ENCODE measurements around the gene OCEL1. TPM values are rescaled to one million over a fixed set of nuclear protein-coding genes. Genes with fewer than 3 reads are reported as not detected.

Gene OCEL1
- total RNA-seq, 2 experiments from 2014 or later = 10.2 to 29.5 TPM

- no peak for TF ChIP-seq CTCF (conservative IDR thresholded peaks at IDR 0.05; ENCODE audit: low read length)
- TF ChIP-seq EZH2phosphoT487 (IDR thresholded peaks at IDR 0.05; ENCODE audit: borderline replicate concordance, low read depth, low read length) = no peak
- Histone ChIP-seq H3K27ac (ENCODE audit: low read depth, low read length, poor library complexity, severe bottlenecking) (peak overlapping the region; percentile 53), H3K4me2 (ENCODE audit: low read length) (peak overlapping the region; percentile 81), H3K9me2 (ENCODE audit: insufficient read depth, low read length) (no peaks in the 10 kb centered on the region), H2AFZ (ENCODE audit: low read length) (no peak overlapping the region), H3K4me3 (ENCODE audit: low read depth, low read length, poor library complexity, severe bottlenecking) (peak overlapping the region; percentile 74), H3K79me2 (ENCODE audit: insufficient read depth, low read depth, low read length) (peaks cover 23% of the 10 kb centered on the region; the same call in 1 of the 2 replicates), H4K20me1 (ENCODE audit: insufficient read depth, low read length) (no peaks in the 10 kb centered on the region), H3K9me3 (ENCODE audit: low read length) (no peaks in the 10 kb centered on the region), H3K4me1 (ENCODE audit: insufficient read depth, low read length, poor library complexity, severe bottlenecking) (peaks cover 43% of the 10 kb centered on the region), H3K36me3 (ENCODE audit: insufficient read depth, low read length) (no peaks in the 10 kb centered on the region)
- DNase-seq (ENCODE audit: low spot score) = peak; percentile 37
- CTCF ChIA-PET (ENCODE audit: unreplicated experiment) = no interaction called here
- BruUV-seq (replicated peaks) = no TSS peak
- POLR2A ChIA-PET = interaction anchor here (0.9 kb wide), 1 partner anchor 62 kb away, joined by 3 read pairs; no protein-coding TSS in a partner anchor
- intact Hi-C loops (cut with micrococcal nuclease; ENCODE audit: unreplicated experiment) = loop anchor here (1.0 to 10.0 kb wide), 3 partner anchors 18 to 349 kb away; partner anchors contain the start of gene OCEL1
These were observed 18.0 kb downstream of the OCEL1 start for GRCh38 chr19:17243830-17244617.

GRCh38 chr19:17244618-17245534, 18.9 kb downstream of the OCEL1 start:
- Histone ChIP-seq H3K9me3 (ENCODE audit: low read length) (no peaks in the 10 kb centered on the region), H2AFZ (ENCODE audit: low read length) (no peak overlapping the region), H3K4me3 (ENCODE audit: low read depth, low read length, poor library complexity, severe bottlenecking) (peak overlapping the region; percentile 74), H4K20me1 (ENCODE audit: insufficient read depth, low read length) (no peaks in the 10 kb centered on the region), H3K4me1 (ENCODE audit: insufficient read depth, low read length, poor library complexity, severe bottlenecking) (peaks cover 43% of the 10 kb centered on the region), H3K9me2 (ENCODE audit: insufficient read depth, low read length) (no peaks in the 10 kb centered on the region), H3K27ac (ENCODE audit: low read depth, low read length, poor library complexity, severe bottlenecking) (peak overlapping the region; percentile 53), H3K36me3 (ENCODE audit: insufficient read depth, low read length) (no peaks in the 10 kb centered on the region), H3K4me2 (ENCODE audit: low read length) (peak overlapping the region; percentile 81), H3K79me2 (ENCODE audit: insufficient read depth, low read depth, low read length) (peaks cover 23% of the 10 kb centered on the region; the same call in 1 of the 2 replicates)
- peak; percentile 73 for DNase-seq (ENCODE audit: low spot score)
- no peak for TF ChIP-seq CTCF (conservative IDR thresholded peaks at IDR 0.05; ENCODE audit: low read length)
- CTCF ChIA-PET (ENCODE audit: unreplicated experiment) = no interaction called here
- intact Hi-C loops (cut with micrococcal nuclease; ENCODE audit: unreplicated experiment) = loop anchor here (2.0 to 10.0 kb wide), 2 partner anchors 168 to 350 kb away; no protein-coding TSS in a partner anchor
- POLR2A ChIA-PET = no interaction called here
- BruUV-seq (replicated peaks) = no TSS peak

Measured in OCI-LY7 (cell line).